ENCODE data around the gene SURF6. TPM values are rescaled to one million over a fixed set of nuclear protein-coding genes. Genes with fewer than 3 reads are reported as not detected.

Gene SURF6
- total RNA-seq, 1 experiment from 2014 or later = 56.3 TPM

DNA sequence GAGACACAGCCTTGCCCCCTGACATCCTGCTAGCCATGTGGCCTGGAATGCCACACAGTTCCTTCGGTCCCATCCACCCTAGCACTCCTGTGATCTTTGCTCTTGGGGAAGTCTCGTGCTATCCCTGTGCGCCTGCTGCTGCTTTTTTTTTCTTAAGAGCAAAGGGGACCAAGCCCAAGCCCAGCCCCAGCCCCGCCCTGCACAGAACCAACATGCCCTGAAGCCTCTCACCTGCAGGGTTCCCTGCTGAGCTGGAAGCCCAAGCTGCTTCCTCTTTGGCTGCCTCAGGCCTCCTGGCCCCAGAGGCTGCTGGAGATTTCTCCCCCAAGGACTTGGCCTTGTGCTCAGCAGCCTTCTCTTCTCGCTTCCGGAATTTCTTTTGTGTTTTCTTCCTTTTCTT lies 1.8 kb downstream of the SURF6 start:
- H3K23me2 ChIP-seq (ENCODE audit: insufficient read length, low read depth, low read length, poor library complexity, severe bottlenecking) = peaks cover 3% of the 10 kb centered on the region
- no CpG with 5 or more reads among the region's 6 CpGs for WGBS (ENCODE audit: extremely low coverage, insufficient read length, low lambda C conversion rate)

More for the DNA sequence above, 1.8 kb downstream of the SURF6 start:
- Histone ChIP-seq H2AK5ac (ENCODE audit: insufficient read length, low read length) (no peak overlapping the region), H3K23ac (ENCODE audit: insufficient read length, low read depth, low read length) (no peak overlapping the region), H2BK120ac (ENCODE audit: low read depth, low read length, poor library complexity, severe bottlenecking) (no peak overlapping the region), H4K91ac (ENCODE audit: insufficient read length, low read depth, low read length) (no peak overlapping the region), H3K27ac (ENCODE audit: insufficient read length, low read depth, low read length) (no peak overlapping the region), H3K14ac (ENCODE audit: insufficient read depth, low read length) (no peak overlapping the region), H2BK12ac (ENCODE audit: insufficient read length, low read depth, low read length) (no peak overlapping the region), H4K20me1 (ENCODE audit: control insufficient read depth, insufficient read depth, insufficient read length) (no peaks in the 10 kb centered on the region), H2BK5ac (ENCODE audit: insufficient read length, low read length) (no peak overlapping the region), H2BK20ac (ENCODE audit: low read depth, low read length, poor library complexity, severe bottlenecking) (no peak overlapping the region), H3K4me1 (ENCODE audit: insufficient read depth, low read length) (no peaks in the 10 kb centered on the region), H3K4ac (ENCODE audit: low read depth, low read length) (no peak overlapping the region), H3K27me3 (ENCODE audit: insufficient read depth, low read length) (no peaks in the 10 kb centered on the region), H3K18ac (ENCODE audit: insufficient read length, low read depth, low read length) (no peak overlapping the region), H3K79me1 (ENCODE audit: insufficient read depth, low read depth, low read length, poor library complexity, severe bottlenecking) (no peaks in the 10 kb centered on the region), H3K9me3 (ENCODE audit: control insufficient read depth, low read depth, low read length) (no peaks in the 10 kb centered on the region), H4K5ac (ENCODE audit: insufficient read length, low read depth, low read length) (no peak overlapping the region), H2BK15ac (ENCODE audit: low read depth, low read length) (no peak overlapping the region), H4K8ac (replicated peaks; ENCODE audit: insufficient read length, low read depth, low read length) (no peak overlapping the region), H3K79me2 (ENCODE audit: insufficient read depth, low read length) (peaks cover 3% of the 10 kb centered on the region; the same call in 1 of the 2 replicates), H3T11ph (ENCODE audit: low read length) (no peak overlapping the region), H3K4me2 (ENCODE audit: insufficient read depth, insufficient read length, low read length) (no peak overlapping the region), H2AFZ (ENCODE audit: low read length) (no peak overlapping the region), H3K56ac (ENCODE audit: insufficient read length, low read depth, low read length) (no peak overlapping the region), H3K9ac (ENCODE audit: extremely low read depth, insufficient read length, low read length) (no peak overlapping the region)
- H3K27me3 Mint-ChIP-seq (ENCODE audit: low read depth) = no peaks in the 10 kb centered on the region; the same call in none of the 2 replicates
- H3K9me3 Mint-ChIP-seq = peaks cover under 1 to 3% of the 10 kb centered on the region in 2 experiments; a peak in 3 of 5 replicates
- DNase-seq = peak; percentile 91
- H3K36me3 Mint-ChIP-seq (ENCODE audit: insufficient read depth in 1 of 3, low read depth in 3 of 3) = peaks cover 34 to 73% (median 56%) of the 10 kb centered on the region in 3 experiments
- TF ChIP-seq, protein P1, sequence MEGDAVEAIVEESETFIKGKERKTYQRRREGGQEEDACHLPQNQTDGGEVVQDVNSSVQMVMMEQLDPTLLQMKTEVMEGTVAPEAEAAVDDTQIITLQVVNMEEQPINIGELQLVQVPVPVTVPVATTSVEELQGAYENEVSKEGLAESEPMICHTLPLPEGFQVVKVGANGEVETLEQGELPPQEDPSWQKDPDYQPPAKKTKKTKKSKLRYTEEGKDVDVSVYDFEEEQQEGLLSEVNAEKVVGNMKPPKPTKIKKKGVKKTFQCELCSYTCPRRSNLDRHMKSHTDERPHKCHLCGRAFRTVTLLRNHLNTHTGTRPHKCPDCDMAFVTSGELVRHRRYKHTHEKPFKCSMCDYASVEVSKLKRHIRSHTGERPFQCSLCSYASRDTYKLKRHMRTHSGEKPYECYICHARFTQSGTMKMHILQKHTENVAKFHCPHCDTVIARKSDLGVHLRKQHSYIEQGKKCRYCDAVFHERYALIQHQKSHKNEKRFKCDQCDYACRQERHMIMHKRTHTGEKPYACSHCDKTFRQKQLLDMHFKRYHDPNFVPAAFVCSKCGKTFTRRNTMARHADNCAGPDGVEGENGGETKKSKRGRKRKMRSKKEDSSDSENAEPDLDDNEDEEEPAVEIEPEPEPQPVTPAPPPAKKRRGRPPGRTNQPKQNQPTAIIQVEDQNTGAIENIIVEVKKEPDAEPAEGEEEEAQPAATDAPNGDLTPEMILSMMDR (conservative IDR thresholded peaks at IDR 0.05) = no peak
- peaks cover 15 to 22% of the 10 kb centered on the region in 2 experiments for H3K4me1 Mint-ChIP-seq
- peak overlapping the region in 1 of 3 experiments; percentile 85; a peak in 1 of 7 replicates for H3K27ac Mint-ChIP-seq
- peak overlapping the region; percentile 98 for H3K4me3 Mint-ChIP-seq

All from H9 (cell line).